Ishikawa (cell line): Measurements from ENCODE around the gene DAB2.

Source experiments
- CEBPB ChIP-seq: IDR thresholded peaks from 2 replicates; pipeline ENCODE4 v1.6.1; 2012
- CREB1 ChIP-seq: IDR thresholded peaks from 2 replicates; pipeline ENCODE4 v1.6.1; 2012; ENCODE audit warnings: low read depth
- EGR1 ChIP-seq: IDR thresholded peaks from 2 replicates; pipeline ENCODE4 v1.6.1; 2012
- EP300 ChIP-seq: IDR thresholded peaks from 2 replicates; pipeline ENCODE4 v1.6.1; 2012; ENCODE audit warnings: borderline replicate concordance
- FOXM1 ChIP-seq: IDR thresholded peaks from 2 replicates; pipeline ENCODE4 v1.6.1; 2012; ENCODE audit warnings: low read depth, borderline replicate concordance
- NFIC ChIP-seq: IDR thresholded peaks from 2 replicates; pipeline ENCODE4 v1.6.1; 2012
- RAD21 ChIP-seq: IDR thresholded peaks from 2 replicates; pipeline ENCODE4 v1.6.1; 2012; ENCODE audit warnings: low read depth
- TAF1 ChIP-seq: IDR thresholded peaks from 2 replicates; pipeline ENCODE4 v1.6.1; 2012; ENCODE audit warnings: low read depth, mild to moderate bottlenecking
- TCF12 ChIP-seq: IDR thresholded peaks from 2 replicates; pipeline ENCODE4 v1.6.1; 2012; ENCODE audit warnings: low read depth
- TEAD4 ChIP-seq: IDR thresholded peaks from 2 replicates; pipeline ENCODE4 v1.6.1; 2012
- YY1 ChIP-seq: IDR thresholded peaks from 2 replicates; pipeline ENCODE4 v1.6.1; 2012; ENCODE audit warnings: low read depth
- ZBTB7A ChIP-seq: IDR thresholded peaks from 2 replicates; pipeline ENCODE4 v1.6.1; 2012; ENCODE audit warnings: low read depth
- TF ChIP-seq, protein P1 (sequence below): IDR thresholded peaks from 2 replicates; pipeline ENCODE4 v1.6.1; 2012
- TF ChIP-seq, protein P2 (sequence below): IDR thresholded peaks from 2 replicates; pipeline ENCODE4 v1.6.1; 2012; ENCODE audit warnings: low read depth, mild to moderate bottlenecking
- TF ChIP-seq, protein P3 (sequence below): IDR thresholded peaks from 2 replicates; pipeline ENCODE4 v1.6.1; 2012

DAB2 gene

DNA sequence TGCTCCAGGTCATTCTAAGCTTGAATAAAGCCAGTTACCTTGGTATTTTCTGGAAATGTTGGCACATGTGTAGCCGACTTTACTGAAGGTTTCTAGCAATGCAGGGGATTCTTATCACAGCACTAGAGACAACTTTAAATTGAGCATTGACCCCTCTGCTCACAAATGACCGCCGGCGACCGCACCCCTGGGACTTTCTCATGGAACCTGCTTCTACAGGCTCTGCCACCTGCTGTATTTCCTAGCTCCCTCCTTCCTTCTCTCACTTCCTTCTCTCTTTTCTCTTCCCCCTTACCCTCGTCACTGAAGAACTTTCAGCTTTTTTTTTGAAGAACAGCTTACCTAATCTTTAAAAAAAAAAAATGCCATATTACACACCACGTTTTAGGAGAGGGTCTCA, 30.9 kb upstream of the DAB2 start:
- TF ChIP-seq TAF1: no peak

DNA sequence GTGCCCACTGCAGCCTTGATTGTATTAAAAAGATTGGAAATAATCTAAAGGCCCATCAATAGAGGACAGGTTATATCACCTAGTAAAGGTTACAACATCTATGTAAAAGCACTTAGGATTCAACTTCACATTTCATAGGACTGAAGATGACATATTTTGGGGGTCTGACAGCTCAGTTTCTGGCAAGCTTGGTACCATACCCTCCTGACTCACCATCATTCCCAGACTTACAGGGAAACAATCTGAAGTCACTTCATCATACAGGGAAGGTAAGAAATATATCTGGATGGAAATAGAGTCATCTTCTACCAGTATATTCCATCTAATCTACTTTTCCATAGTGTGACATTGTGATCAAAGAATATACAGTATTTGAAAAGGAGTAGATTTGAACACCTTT, 28.8 kb upstream of the DAB2 start:
- TF ChIP-seq TEAD4: no peak
- no peak for TF ChIP-seq NFIC
- TF ChIP-seq, protein P1, sequence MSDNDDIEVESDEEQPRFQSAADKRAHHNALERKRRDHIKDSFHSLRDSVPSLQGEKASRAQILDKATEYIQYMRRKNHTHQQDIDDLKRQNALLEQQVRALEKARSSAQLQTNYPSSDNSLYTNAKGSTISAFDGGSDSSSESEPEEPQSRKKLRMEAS: no peak
- no peak for TF ChIP-seq TAF1
- no peak for TF ChIP-seq YY1
- no peak for TF ChIP-seq ZBTB7A
- no peak for TF ChIP-seq CEBPB
- no peak for TF ChIP-seq RAD21
- no peak for TF ChIP-seq EP300
- TF ChIP-seq EGR1: no peak
- no peak for TF ChIP-seq FOXM1

DNA sequence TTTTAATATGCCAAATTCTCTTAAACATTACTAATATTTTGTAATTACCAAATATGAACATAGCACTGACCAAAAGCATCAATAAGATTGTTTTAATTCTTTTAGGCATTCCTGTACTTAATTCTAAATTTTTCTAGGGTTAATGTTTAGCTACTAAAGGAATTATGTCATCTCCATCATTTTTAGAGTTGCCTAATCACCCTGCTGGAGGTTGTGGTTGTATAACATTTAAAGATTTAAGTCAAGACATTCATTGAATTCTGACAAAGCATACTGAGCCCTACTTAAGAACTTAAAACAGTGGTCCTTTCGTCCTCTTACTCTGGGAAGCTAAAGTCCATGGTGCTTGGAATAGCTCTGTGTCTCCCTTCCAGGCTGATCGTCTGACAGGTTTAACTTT, 28.1 kb upstream of the DAB2 start:
- TF ChIP-seq TCF12 (no peak), CREB1 (no peak), YY1 (no peak), CEBPB (no peak), EGR1 (no peak)
- TF ChIP-seq, protein P2, sequence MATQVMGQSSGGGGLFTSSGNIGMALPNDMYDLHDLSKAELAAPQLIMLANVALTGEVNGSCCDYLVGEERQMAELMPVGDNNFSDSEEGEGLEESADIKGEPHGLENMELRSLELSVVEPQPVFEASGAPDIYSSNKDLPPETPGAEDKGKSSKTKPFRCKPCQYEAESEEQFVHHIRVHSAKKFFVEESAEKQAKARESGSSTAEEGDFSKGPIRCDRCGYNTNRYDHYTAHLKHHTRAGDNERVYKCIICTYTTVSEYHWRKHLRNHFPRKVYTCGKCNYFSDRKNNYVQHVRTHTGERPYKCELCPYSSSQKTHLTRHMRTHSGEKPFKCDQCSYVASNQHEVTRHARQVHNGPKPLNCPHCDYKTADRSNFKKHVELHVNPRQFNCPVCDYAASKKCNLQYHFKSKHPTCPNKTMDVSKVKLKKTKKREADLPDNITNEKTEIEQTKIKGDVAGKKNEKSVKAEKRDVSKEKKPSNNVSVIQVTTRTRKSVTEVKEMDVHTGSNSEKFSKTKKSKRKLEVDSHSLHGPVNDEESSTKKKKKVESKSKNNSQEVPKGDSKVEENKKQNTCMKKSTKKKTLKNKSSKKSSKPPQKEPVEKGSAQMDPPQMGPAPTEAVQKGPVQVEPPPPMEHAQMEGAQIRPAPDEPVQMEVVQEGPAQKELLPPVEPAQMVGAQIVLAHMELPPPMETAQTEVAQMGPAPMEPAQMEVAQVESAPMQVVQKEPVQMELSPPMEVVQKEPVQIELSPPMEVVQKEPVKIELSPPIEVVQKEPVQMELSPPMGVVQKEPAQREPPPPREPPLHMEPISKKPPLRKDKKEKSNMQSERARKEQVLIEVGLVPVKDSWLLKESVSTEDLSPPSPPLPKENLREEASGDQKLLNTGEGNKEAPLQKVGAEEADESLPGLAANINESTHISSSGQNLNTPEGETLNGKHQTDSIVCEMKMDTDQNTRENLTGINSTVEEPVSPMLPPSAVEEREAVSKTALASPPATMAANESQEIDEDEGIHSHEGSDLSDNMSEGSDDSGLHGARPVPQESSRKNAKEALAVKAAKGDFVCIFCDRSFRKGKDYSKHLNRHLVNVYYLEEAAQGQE: no peak
- TF ChIP-seq, protein P3, sequence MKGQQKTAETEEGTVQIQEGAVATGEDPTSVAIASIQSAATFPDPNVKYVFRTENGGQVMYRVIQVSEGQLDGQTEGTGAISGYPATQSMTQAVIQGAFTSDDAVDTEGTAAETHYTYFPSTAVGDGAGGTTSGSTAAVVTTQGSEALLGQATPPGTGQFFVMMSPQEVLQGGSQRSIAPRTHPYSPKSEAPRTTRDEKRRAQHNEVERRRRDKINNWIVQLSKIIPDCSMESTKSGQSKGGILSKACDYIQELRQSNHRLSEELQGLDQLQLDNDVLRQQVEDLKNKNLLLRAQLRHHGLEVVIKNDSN: no peak

DNA sequence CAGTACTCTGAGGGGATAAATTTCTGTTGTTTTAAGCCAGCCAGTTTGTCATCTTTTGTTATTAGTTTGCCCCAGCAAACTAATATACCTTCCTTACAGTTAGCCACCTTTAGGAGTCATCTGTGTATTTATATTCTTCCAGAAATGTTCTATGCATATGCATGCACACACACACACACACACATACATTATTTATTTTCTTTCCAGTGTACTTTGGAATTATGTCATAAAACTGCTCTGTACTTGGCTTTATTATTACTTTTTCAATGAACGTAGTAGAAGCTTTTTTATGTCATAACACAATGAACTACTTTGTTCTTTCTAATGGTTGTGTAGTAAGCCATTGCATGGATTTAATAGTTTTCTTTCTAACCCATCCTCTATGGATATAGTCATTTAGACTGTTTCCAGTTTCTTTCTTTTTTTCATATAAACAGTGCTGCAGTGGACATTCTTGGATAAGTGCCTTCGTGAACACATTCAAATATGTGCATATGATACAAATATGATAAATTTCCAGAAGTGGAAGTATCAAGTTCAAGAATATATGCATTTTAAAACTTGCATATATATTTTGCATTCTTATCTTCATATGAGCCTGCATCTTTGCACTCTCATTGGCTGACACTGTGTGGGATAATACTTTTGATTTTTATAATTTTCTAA, 26.6 kb upstream of the DAB2 start:
- TF ChIP-seq ZBTB7A: no peak
- TF ChIP-seq CEBPB: no peak
- no peak for TF ChIP-seq TEAD4
- no peak for TF ChIP-seq CREB1
- no peak for TF ChIP-seq YY1
- no peak for TF ChIP-seq TCF12
- TF ChIP-seq NFIC: no peak
- TF ChIP-seq FOXM1: no peak
- TF ChIP-seq EP300: no peak
- TF ChIP-seq, protein P3: no peak
- TF ChIP-seq, protein P1: no peak
- TF ChIP-seq, protein P2: no peak
- no peak for TF ChIP-seq TAF1
- TF ChIP-seq EGR1: no peak
- TF ChIP-seq RAD21: no peak

DNA sequence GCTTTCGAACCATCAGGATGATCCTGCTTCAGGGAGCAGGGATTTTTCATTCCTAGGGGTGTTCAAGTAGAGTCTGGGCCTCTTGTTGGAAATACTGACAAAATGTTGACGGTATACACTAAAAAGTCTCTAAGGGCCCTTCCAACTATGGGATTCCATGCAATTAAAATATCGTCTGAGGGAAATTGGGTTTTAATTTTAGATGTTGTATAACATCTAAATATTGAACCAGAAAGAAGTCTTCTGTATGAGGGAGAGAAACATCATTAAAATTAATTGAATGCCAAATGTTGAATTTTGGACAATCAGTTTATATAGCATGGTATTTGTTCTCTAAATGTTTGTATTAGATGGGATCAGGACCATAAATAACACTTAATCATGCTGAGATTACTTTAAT, 25.7 kb upstream of the DAB2 start:
- TF ChIP-seq CREB1 (no peak), EP300 (no peak), TEAD4 (no peak), CEBPB (no peak), NFIC (no peak), YY1 (no peak), FOXM1 (no peak), TCF12 (no peak), ZBTB7A (no peak), RAD21 (no peak), EGR1 (no peak), TAF1 (no peak)
- TF ChIP-seq, protein P2: no peak
- TF ChIP-seq, protein P3: no peak
- TF ChIP-seq, protein P1: no peak
